CD4-positive, alpha-beta T cell treated with Interleukin-4 for 1 hour (primary cell): Measurements from ENCODE around the gene TMEM131.
"Not testable (repeated sequence)": the region's sequence is repeated elsewhere in the genome, so short reads cannot be mapped to it uniquely, and the experiment has no call there.

Experiments used
- DNase-seq, 2 donors: peaks; one replicate each; pipeline ENCODE4 v3.0.0-alpha.2; 2020 to 2022

Gene TMEM131

GRCh38 chr2:97853057-97853456, 142.7 kb downstream of the TMEM131 start:
- not testable (repeated sequence) for DNase-seq

- no peak for DNase-seq
Observed at GRCh38 chr2:97851172-97851571, 144.6 kb downstream of the TMEM131 start.

- DNase-seq, result no peak
Observed at GRCh38 chr2:97849881-97850528, 145.7 kb downstream of the TMEM131 start.

- DNase-seq, result no peak
Observed at GRCh38 chr2:97848306-97848705, 147.4 kb downstream of the TMEM131 start.

- DNase-seq, result not testable (repeated sequence)
Observed at GRCh38 chr2:97846716-97847115, 149.0 kb downstream of the TMEM131 start.

- no peak for DNase-seq
Observed at GRCh38 chr2:97845818-97846217, 149.9 kb downstream of the TMEM131 start.

GRCh38 chr2:97845133-97845532, 150.6 kb downstream of the TMEM131 start:
- no peak for DNase-seq

GRCh38 chr2:97844311-97844859, 151.4 kb downstream of the TMEM131 start:
- DNase-seq, result no peak

GRCh38 chr2:97840198-97840597, 155.6 kb downstream of the TMEM131 start:
- DNase-seq, result no peak

GRCh38 chr2:97834610-97835009, 161.1 kb downstream of the TMEM131 start:
- no peak for DNase-seq

GRCh38 chr2:97831121-97831520, 164.6 kb downstream of the TMEM131 start:
- no peak for DNase-seq

- DNase-seq, result not testable (repeated sequence)
Observed at GRCh38 chr2:97829255-97829654, 166.5 kb downstream of the TMEM131 start.

- not testable (repeated sequence) for DNase-seq
Observed at GRCh38 chr2:97827013-97827412, 168.7 kb downstream of the TMEM131 start.

- DNase-seq, result peak in 1 of 2 donors; percentile 25
Observed at GRCh38 chr2:97826266-97826847, 169.4 kb downstream of the TMEM131 start.

- DNase-seq, result not testable (repeated sequence)
Observed at GRCh38 chr2:97824011-97824410, 171.7 kb downstream of the TMEM131 start.

GRCh38 chr2:97821862-97822261, 173.9 kb downstream of the TMEM131 start:
- DNase-seq, result not testable (repeated sequence)

GRCh38 chr2:97819754-97820153, 176.0 kb downstream of the TMEM131 start:
- no peak for DNase-seq

- DNase-seq, result no peak
Observed at GRCh38 chr2:97816411-97816810, 179.3 kb downstream of the TMEM131 start.

GRCh38 chr2:97812931-97813330, 182.8 kb downstream of the TMEM131 start:
- no peak for DNase-seq

GRCh38 chr2:97808816-97809215, 186.9 kb downstream of the TMEM131 start:
- no peak for DNase-seq

- peak; percentile 73 to 81 for DNase-seq
Observed at GRCh38 chr2:97806738-97807618, 188.8 kb downstream of the TMEM131 start.

- DNase-seq, result no peak
Observed at GRCh38 chr2:97805776-97806175, 190.0 kb downstream of the TMEM131 start.

GRCh38 chr2:97801028-97801427, 194.7 kb downstream of the TMEM131 start:
- DNase-seq, result no peak
